WTC11 (cell line): ENCODE results near the gene SLC36A1.

Experiments used
- AFF4 ChIP-seq: sonication (generic); formaldehyde crosslinking; IDR thresholded peaks from 2 replicates; pipeline ENCODE4 v1.8.1; 2023; ENCODE audit warnings: mild to moderate bottlenecking, missing genetic modification reagents, borderline replicate concordance
- ARID4B ChIP-seq: sonication (generic); formaldehyde crosslinking; IDR thresholded peaks from 2 replicates; pipeline ENCODE4 v1.8.0; 2023; ENCODE audit warnings: missing genetic modification reagents, mild to moderate bottlenecking, borderline replicate concordance
- ATF3 ChIP-seq: sonication (generic); formaldehyde crosslinking; conservative IDR thresholded peaks from 2 replicates; pipeline ENCODE4 v1.8.1; 2022; ENCODE audit warnings: mild to moderate bottlenecking, missing genetic modification reagents
- CBFB ChIP-seq: sonication (generic); formaldehyde crosslinking; IDR thresholded peaks from 2 replicates; pipeline ENCODE4 v1.8.1; 2022; ENCODE audit warnings: mild to moderate bottlenecking, low read depth, missing genetic modification reagents
- E2F4 ChIP-seq: sonication (generic); formaldehyde crosslinking; IDR thresholded peaks from 2 replicates; pipeline ENCODE4 v1.8.1; 2022; ENCODE audit warnings: low read depth, mild to moderate bottlenecking, moderate library complexity, missing genetic modification reagents, borderline replicate concordance
- ETV6 ChIP-seq: sonication (generic); formaldehyde crosslinking; IDR thresholded peaks from 2 replicates; pipeline ENCODE4 v1.8.1; 2022; ENCODE audit warnings: mild to moderate bottlenecking, missing genetic modification reagents
- GTF2I ChIP-seq: fragments of 250-450 bp; sonication (Bioruptor Pico); conservative IDR thresholded peaks from 2 replicates; pipeline ENCODE4 v1.4.0; 2021; ENCODE audit warnings: mild to moderate bottlenecking
- NR2C2 ChIP-seq: sonication (generic); formaldehyde crosslinking; IDR thresholded peaks from 2 replicates; pipeline ENCODE4 v1.8.0; 2022; ENCODE audit warnings: mild to moderate bottlenecking, missing genetic modification reagents
- TEAD1 ChIP-seq: sonication (generic); formaldehyde crosslinking; IDR thresholded peaks from 2 replicates; pipeline ENCODE4 v1.8.0; 2022; ENCODE audit warnings: mild to moderate bottlenecking, missing genetic modification reagents
- TF ChIP-seq, protein P1 (sequence below): fragments of 200-600 bp; IDR thresholded peaks from 2 replicates; pipeline ENCODE4 v1.8.0; 2022; ENCODE audit warnings: antibody characterized with exemption
- TF ChIP-seq, protein P2 (sequence below): sonication (generic); formaldehyde crosslinking; IDR thresholded peaks from 2 replicates; pipeline ENCODE4 v1.8.1; 2022; ENCODE audit warnings: mild to moderate bottlenecking, moderate library complexity, missing genetic modification reagents
- TF ChIP-seq, protein P3 (sequence below): sonication (generic); formaldehyde crosslinking; IDR thresholded peaks from 2 replicates; pipeline ENCODE4 v1.8.0; 2022; ENCODE audit warnings: mild to moderate bottlenecking, missing genetic modification reagents

GRCh38 chr5:151448038-151448985 lies 909 bp downstream of the SLC36A1 start:
- TF ChIP-seq GTF2I (CRISPR knock-in tag) (no peak), ARID4B (CRISPR knock-in tag) (no peak), ATF3 (CRISPR knock-in tag) (no peak), E2F4 (no peak), ETV6 (CRISPR knock-in tag) (no peak), TEAD1 (no peak), NR2C2 (CRISPR knock-in tag) (no peak), AFF4 (CRISPR knock-in tag) (no peak), CBFB (CRISPR knock-in tag) (no peak)
- TF ChIP-seq, protein P1, sequence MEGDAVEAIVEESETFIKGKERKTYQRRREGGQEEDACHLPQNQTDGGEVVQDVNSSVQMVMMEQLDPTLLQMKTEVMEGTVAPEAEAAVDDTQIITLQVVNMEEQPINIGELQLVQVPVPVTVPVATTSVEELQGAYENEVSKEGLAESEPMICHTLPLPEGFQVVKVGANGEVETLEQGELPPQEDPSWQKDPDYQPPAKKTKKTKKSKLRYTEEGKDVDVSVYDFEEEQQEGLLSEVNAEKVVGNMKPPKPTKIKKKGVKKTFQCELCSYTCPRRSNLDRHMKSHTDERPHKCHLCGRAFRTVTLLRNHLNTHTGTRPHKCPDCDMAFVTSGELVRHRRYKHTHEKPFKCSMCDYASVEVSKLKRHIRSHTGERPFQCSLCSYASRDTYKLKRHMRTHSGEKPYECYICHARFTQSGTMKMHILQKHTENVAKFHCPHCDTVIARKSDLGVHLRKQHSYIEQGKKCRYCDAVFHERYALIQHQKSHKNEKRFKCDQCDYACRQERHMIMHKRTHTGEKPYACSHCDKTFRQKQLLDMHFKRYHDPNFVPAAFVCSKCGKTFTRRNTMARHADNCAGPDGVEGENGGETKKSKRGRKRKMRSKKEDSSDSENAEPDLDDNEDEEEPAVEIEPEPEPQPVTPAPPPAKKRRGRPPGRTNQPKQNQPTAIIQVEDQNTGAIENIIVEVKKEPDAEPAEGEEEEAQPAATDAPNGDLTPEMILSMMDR: no peak
- TF ChIP-seq, protein P2, sequence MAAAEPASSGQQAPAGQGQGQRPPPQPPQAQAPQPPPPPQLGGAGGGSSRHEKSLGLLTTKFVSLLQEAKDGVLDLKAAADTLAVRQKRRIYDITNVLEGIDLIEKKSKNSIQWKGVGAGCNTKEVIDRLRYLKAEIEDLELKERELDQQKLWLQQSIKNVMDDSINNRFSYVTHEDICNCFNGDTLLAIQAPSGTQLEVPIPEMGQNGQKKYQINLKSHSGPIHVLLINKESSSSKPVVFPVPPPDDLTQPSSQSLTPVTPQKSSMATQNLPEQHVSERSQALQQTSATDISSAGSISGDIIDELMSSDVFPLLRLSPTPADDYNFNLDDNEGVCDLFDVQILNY: no peak
- TF ChIP-seq, protein P3, sequence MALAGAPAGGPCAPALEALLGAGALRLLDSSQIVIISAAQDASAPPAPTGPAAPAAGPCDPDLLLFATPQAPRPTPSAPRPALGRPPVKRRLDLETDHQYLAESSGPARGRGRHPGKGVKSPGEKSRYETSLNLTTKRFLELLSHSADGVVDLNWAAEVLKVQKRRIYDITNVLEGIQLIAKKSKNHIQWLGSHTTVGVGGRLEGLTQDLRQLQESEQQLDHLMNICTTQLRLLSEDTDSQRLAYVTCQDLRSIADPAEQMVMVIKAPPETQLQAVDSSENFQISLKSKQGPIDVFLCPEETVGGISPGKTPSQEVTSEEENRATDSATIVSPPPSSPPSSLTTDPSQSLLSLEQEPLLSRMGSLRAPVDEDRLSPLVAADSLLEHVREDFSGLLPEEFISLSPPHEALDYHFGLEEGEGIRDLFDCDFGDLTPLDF (CRISPR knock-in tag): no peak
